HepG2 (cell line): Measurements from ENCODE around the gene SLC19A1. TPM values are rescaled to one million over a fixed set of nuclear protein-coding genes. Genes with fewer than 3 reads are reported as not detected.

Source experiments
- ATAC-seq: fragments of 200-7000 bp; cut with Tn5 transposase; 3 replicates; pipeline ENCODE4 v1.9.1; 2020; ENCODE audit warnings: mild to moderate bottlenecking, moderate library complexity
- BruUV-seq: library from RNA; stranded (reverse); fragments of 400-500 nt; replicated peaks from 2 replicates; lab custom pipeline; 2021; lab: Mats Ljungman, UMichigan
- CTCF ChIA-PET: fragments of 300-600 bp; formaldehyde crosslinking; extraction: SDS; loops from one replicate; lab custom pipeline; 2021; ENCODE audit warnings: low total read pairs, inconsistent platforms, low intra/inter-chr PET ratio; lab: Yijun Ruan, JAX
- POLR2A ChIA-PET: fragments of 350-600 bp; sonication (Branson Sonifier 250); formaldehyde crosslinking; loops from one replicate; lab custom pipeline; 2020; ENCODE audit warnings: antibody characterized with exemption, inconsistent platforms; lab: Yijun Ruan, JAX
- DNase-seq: peaks from one replicate; pipeline ENCODE4 v3.0.0-alpha.2; 2015; ENCODE audit warnings: low spot score
- FAIRE-seq: peaks from 3 replicates; lab custom pipeline; 2011; peaks lifted over from hg19 to GRCh38; lab: Jason Lieb, UNC
- H2AFZ ChIP-seq: one replicate; pipeline ENCODE4 v1.6.1; 2011; ENCODE audit warnings: low read length, inconsistent platforms
- H3K27ac ChIP-seq: fragments of 300-600 bp; 3 replicates; pipeline ENCODE4 v1.8.0; 2011; ENCODE audit warnings: mixed run types, mild to moderate bottlenecking, mixed read lengths, low read length, inconsistent platforms; ENCODE audit not compliant: insufficient read depth; ENCODE audit errors: extremely low read length
- H3K27me3 ChIP-seq, 2 experiments: fragments of 200-600 bp in 1 of 2; 2 replicates in 1 of 2; 3 replicates in 1 of 2; pipeline versions ENCODE4 v1.6.0 to v1.8.0; 2011; ENCODE audit warnings: low read length in 2 of 2, mild to moderate bottlenecking in 2 of 2, moderate library complexity in 2 of 2, inconsistent platforms in 1 of 2; ENCODE audit not compliant: insufficient read depth in 2 of 2, control insufficient read depth in 1 of 2
- H3K36me3 ChIP-seq, 2 experiments: fragments of 200-600 bp in 1 of 2; replicated peaks in 1 of 2; 2 replicates in 1 of 2; 3 replicates in 1 of 2; pipeline versions ENCODE4 v1.5.1 to v1.8.0; 2011; ENCODE audit warnings: low read length in 2 of 2, inconsistent platforms in 1 of 2; ENCODE audit not compliant: insufficient read depth in 2 of 2, control insufficient read depth in 1 of 2
- H3K4me1 ChIP-seq: 2 replicates; pipeline ENCODE4 v1.5.1; 2012; ENCODE audit warnings: low read length, inconsistent platforms; ENCODE audit not compliant: insufficient read depth
- H3K4me2 ChIP-seq: 2 replicates; pipeline ENCODE4 v1.6.0; 2011; ENCODE audit warnings: low read depth, low read length, inconsistent platforms
- H3K4me3 ChIP-seq, 3 experiments: fragments of 200-600 bp in 1 of 3; sonication (generic), shearing (Covaris generic) in 1 of 3; replicated peaks in 1 of 3; 2 replicates each; pipeline ENCODE4 v1.5.1; 2011 to 2016; ENCODE audit warnings: low read length in 3 of 3, inconsistent platforms in 2 of 3, low read depth in 2 of 3, mild to moderate bottlenecking in 2 of 3, control low read depth in 1 of 3, mixed read lengths in 1 of 3; ENCODE audit not compliant: insufficient read depth in 1 of 3
- H3K79me2 ChIP-seq: one replicate; pipeline ENCODE4 v1.6.1; 2011; ENCODE audit warnings: low read length, inconsistent platforms; ENCODE audit not compliant: insufficient read depth
- H3K9ac ChIP-seq: 2 replicates; pipeline ENCODE4 v1.6.0; 2011; ENCODE audit warnings: mild to moderate bottlenecking, low read depth, low read length, inconsistent platforms; ENCODE audit not compliant: insufficient read depth
- H3K9me3 ChIP-seq: 2 replicates; pipeline ENCODE4 v1.5.1; 2012; ENCODE audit warnings: mild to moderate bottlenecking, low read length
- H4K20me1 ChIP-seq: 2 replicates; pipeline ENCODE4 v1.6.0; 2011; ENCODE audit warnings: inconsistent platforms, mild to moderate bottlenecking, low read length, moderate library complexity; ENCODE audit not compliant: insufficient read depth
- CBX1 ChIP-seq: IDR thresholded peaks from one replicate; pipeline ENCODE4 v1.6.1; 2016; ENCODE audit warnings: antibody characterized with exemption, low read depth
- CENPX ChIP-seq: sonication (generic); formaldehyde crosslinking; IDR thresholded peaks from 2 replicates; pipeline ENCODE4 v1.9.0; 2021; ENCODE audit warnings: mild to moderate bottlenecking, missing genetic modification reagents, moderate library complexity
- CREB1 ChIP-seq, 2 experiments: fragments of 450-650 bp in 1 of 2; IDR thresholded peaks; 2 replicates each; pipeline ENCODE4 v1.6.1; 2016 to 2017; ENCODE audit warnings: control low read depth in 1 of 2, mild to moderate bottlenecking in 1 of 2, missing compliant biosample characterization in 1 of 2, missing genetic modification characterization in 1 of 2
- DMAP1 ChIP-seq: IDR thresholded peaks from 2 replicates; pipeline ENCODE4 v1.6.1; 2016
- HNF1B ChIP-seq: sonication (generic); formaldehyde crosslinking; IDR thresholded peaks from 2 replicates; pipeline ENCODE4 v1.5.1; 2020; ENCODE audit warnings: mild to moderate bottlenecking, moderate library complexity, missing genetic modification reagents
- HOXA3 ChIP-seq: sonication (generic); formaldehyde crosslinking; IDR thresholded peaks from 2 replicates; pipeline ENCODE4 v1.5.0; 2020; ENCODE audit warnings: missing genetic modification reagents
- KAT7 ChIP-seq: IDR thresholded peaks from 2 replicates; pipeline ENCODE4 v1.6.1; 2018; ENCODE audit warnings: borderline replicate concordance, missing compliant biosample characterization
- MATR3 ChIP-seq: sonication (generic); formaldehyde crosslinking; IDR thresholded peaks from 2 replicates; pipeline ENCODE4 v1.4.0; 2020; ENCODE audit warnings: missing genetic modification reagents
- MAX ChIP-seq: IDR thresholded peaks from 2 replicates; pipeline ENCODE4 v1.6.1; 2012; ENCODE audit warnings: inconsistent platforms
- NCOA2 ChIP-seq: sonication (generic); formaldehyde crosslinking; IDR thresholded peaks from 2 replicates; pipeline ENCODE4 v1.8.0; 2022; ENCODE audit warnings: inconsistent platforms
- POLR2G ChIP-seq: fragments of 200-400 bp; formaldehyde crosslinking; IDR thresholded peaks from 2 replicates; pipeline ENCODE4 v1.6.1; 2018; ENCODE audit warnings: mild to moderate bottlenecking, low read depth, low read length, moderate library complexity
- PREB ChIP-seq: sonication (generic); formaldehyde crosslinking; IDR thresholded peaks from 2 replicates; pipeline ENCODE4 v1.4.0; 2020; ENCODE audit warnings: missing genetic modification reagents
- TERF1 ChIP-seq: sonication (generic); formaldehyde crosslinking; IDR thresholded peaks from 2 replicates; pipeline ENCODE4 v1.8.0; 2022; ENCODE audit warnings: mild to moderate bottlenecking, missing genetic modification reagents, moderate library complexity
- TOPORS ChIP-seq: sonication (generic); formaldehyde crosslinking; IDR thresholded peaks from 2 replicates; pipeline ENCODE4 v1.8.0; 2023; ENCODE audit warnings: mild to moderate bottlenecking, missing genetic modification reagents
- TP53 ChIP-seq: sonication (generic); formaldehyde crosslinking; conservative IDR thresholded peaks from 2 replicates; pipeline ENCODE4 v1.4.0; 2020; ENCODE audit warnings: missing genetic modification reagents
- ZBTB33 ChIP-seq: sonication (generic); formaldehyde crosslinking; IDR thresholded peaks from 2 replicates; pipeline ENCODE4 v1.4.0; 2020; ENCODE audit warnings: missing genetic modification reagents
- ZNF251 ChIP-seq: sonication (generic); formaldehyde crosslinking; IDR thresholded peaks from 2 replicates; pipeline ENCODE4 v1.9.0; 2021; ENCODE audit warnings: mild to moderate bottlenecking, missing genetic modification reagents
- ZNF256 ChIP-seq: sonication (generic); formaldehyde crosslinking; conservative IDR thresholded peaks from 2 replicates; pipeline ENCODE4 v1.4.0; 2020; ENCODE audit warnings: missing genetic modification reagents
- ZNF530 ChIP-seq: sonication (generic); formaldehyde crosslinking; IDR thresholded peaks from 2 replicates; pipeline ENCODE4 v1.5.0; 2020; ENCODE audit warnings: low read depth, mild to moderate bottlenecking, missing genetic modification reagents
- WGBS: methylation state at CpG from one replicate; pipeline ENCODE4 v1.1.6; 2017; ENCODE audit warnings: low lambda C conversion rate; 5-methylcytosine and 5-hydroxymethylcytosine counted together
- in situ Hi-C: cut with HindIII; loops from 2 replicates; pipeline ENCODE4 v1.10.0; 2017; ENCODE audit warnings: low pct_unique_long_range_greater_than_20kb; ENCODE audit not compliant: extremely low pct_ligation_motif_present
- intact Hi-C: fragments of 100-400 bp; cut with micrococcal nuclease; formaldehyde crosslinking; loops from one replicate; pipeline ENCODE4 v1.10.0; 2022; ENCODE audit not compliant: unreplicated experiment
- polyA plus RNA-seq, 8 experiments: library from polyadenylated mRNA; depleted of rRNA in 3 of 8; stranded (reverse) in 7 of 8; unstranded in 1 of 8; fragments of >200 nt; fragmentation: Illumina TruSeq in 4 of 8; extraction: Trizol in 4 of 8; gene quantifications; 2 replicates each; pipeline versions ENCODE4 v1.2.1 to v1.2.3, GENCODE V29; 2011 to 2016; ENCODE audit warnings: low read depth in 4 of 8, missing spikeins in 1 of 8, mixed read lengths in 1 of 8; ENCODE audit not compliant: insufficient read depth in 1 of 8
- total RNA-seq, 5 experiments: library from RNA; depleted of rRNA; stranded (reverse); fragments of >200 nt; fragmentation: Illumina TruSeq; extraction: Trizol; gene quantifications; 2 replicates each; pipeline ENCODE4 v1.2.3, GENCODE V29; 2016; ENCODE audit warnings: low read depth in 1 of 5

The SLC19A1 gene
- total and polyA plus RNA-seq, 2 of the 13 experiments (the other 11 are each of a cell fraction or from before 2014, with no cell fraction given) = 21.8 to 23.0 TPM

- BruUV-seq = no TSS peak
- TF ChIP-seq HNF1B (CRISPR knock-in tag) (no peak), TP53 (no peak), CREB1 (IDR thresholded peaks at IDR 0.05) (no peak), CREB1 (CRISPR knock-in tag; IDR thresholded peaks at IDR 0.05) (no peak), CBX1 (no peak), CENPX (CRISPR knock-in tag) (no peak), TERF1 (CRISPR knock-in tag) (no peak), MAX (no peak), KAT7 (CRISPR knock-in tag) (no peak), ZNF251 (CRISPR knock-in tag) (no peak), PREB (CRISPR knock-in tag) (no peak), ZNF256 (CRISPR knock-in tag) (no peak), POLR2G (no peak), DMAP1 (CRISPR knock-in tag) (no peak), ZNF530 (no peak), NCOA2 (CRISPR knock-in tag) (no peak), HOXA3 (CRISPR knock-in tag) (no peak), MATR3 (no peak), ZBTB33 (CRISPR knock-in tag) (no peak), TOPORS (CRISPR knock-in tag) (no peak)
- TF ChIP-seq, all 625 proteins: peak for 0
- no peak overlapping the region for H2AFZ ChIP-seq
- intact Hi-C loops (no loop called here), in situ Hi-C loops (no loop called here)
- H3K4me3 ChIP-seq = no peak overlapping the region
- ChIA-PET POLR2A (interaction anchor here (1.4 kb wide), 1 partner anchor 31 kb away, joined by 3 read pairs; no protein-coding TSS in a partner anchor), CTCF (no interaction called here)
- no peaks in the 10 kb centered on the region for H4K20me1 ChIP-seq
- WGBS = 98% methylated on average over 14 of the region's 27 CpGs
- peaks cover 17 to 35% of the 10 kb centered on the region in 2 experiments for H3K36me3 ChIP-seq
- FAIRE-seq (no peak), ATAC-seq (no peak), DNase-seq (no peak)
- no peaks in the 10 kb centered on the region for H3K4me1 ChIP-seq
- no peak overlapping the region for H3K27ac ChIP-seq
- H3K27me3 ChIP-seq = no peaks in the 10 kb centered on the region
- no peaks in the 10 kb centered on the region for H3K9me3 ChIP-seq
- H3K9ac ChIP-seq = no peak overlapping the region
- H3K4me2 ChIP-seq = no peak overlapping the region
- H3K79me2 ChIP-seq = no peaks in the 10 kb centered on the region
These were observed 47.9 kb downstream of the SLC19A1 start for GRCh38 chr21:45494135-45494850.
